ENCODE data around the gene SUSD4. TPM values are rescaled to one million over a fixed set of nuclear protein-coding genes. Genes with fewer than 3 reads are reported as not detected.

Gene SUSD4
- total and polyA plus RNA-seq, 2 of the 4 experiments (the other 2 are of a cell fraction), result 1.8 to 2.7 TPM

GRCh38 chr1:223204424-223204823 is 159.6 kb downstream of the SUSD4 start:
- no peak overlapping the region for H3K18ac ChIP-seq (ENCODE audit: low read depth, low read length)
- no peak overlapping the region for H3K4me2 ChIP-seq (ENCODE audit: low read depth, low read length)
- H4K8ac ChIP-seq (ENCODE audit: low read depth in 2 of 2, low read length in 2 of 2), result no peak overlapping the region
- H3K27ac ChIP-seq (ENCODE audit: insufficient read depth, low read length), result no peak overlapping the region
- no peak overlapping the region for H3K23ac ChIP-seq (ENCODE audit: low read depth, low read length)
- dilution Hi-C loops (cut with HindIII; ENCODE audit: low sequenced_read_pairs, unreplicated experiment) (no loop called here), in situ Hi-C loops (cut with MboI; ENCODE audit: low sequenced_read_pairs) (no loop called here), intact Hi-C loops (cut with micrococcal nuclease) (no loop called here)
- H3K27me3 ChIP-seq (ENCODE audit: control insufficient read depth, insufficient read depth, low read length), result no peaks in the 10 kb centered on the region; the same call in 1 of the 2 replicates
- BruUV-seq (replicated peaks), result no TSS peak
- no peaks in the 10 kb centered on the region for H3K79me1 ChIP-seq (ENCODE audit: low read depth in 1 of 2, low read length in 2 of 2)
- H2BK15ac ChIP-seq (ENCODE audit: low read depth, low read length), result no peak overlapping the region
- H4K20me1 ChIP-seq (ENCODE audit: insufficient read depth, low read length), result no peaks in the 10 kb centered on the region
- no peak overlapping the region for H2BK120ac ChIP-seq (ENCODE audit: low read depth, low read length)
- no peak overlapping the region for H3K9ac ChIP-seq (ENCODE audit: low read depth, low read length)
- no peaks in the 10 kb centered on the region for H3K9me3 ChIP-seq (ENCODE audit: control insufficient read depth, insufficient read depth, low read length)
- H3K36me3 ChIP-seq (ENCODE audit: control insufficient read depth, insufficient read depth, low read length), result no peaks in the 10 kb centered on the region
- TF ChIP-seq POLR2A (IDR thresholded peaks at IDR 0.05; ENCODE audit: low read depth, low read length) (no peak), CHD1 (IDR thresholded peaks at IDR 0.05; ENCODE audit: low read depth, low read length) (no peak), MAFK (IDR thresholded peaks at IDR 0.05; ENCODE audit: low read depth, low read length) (no peak), RAD21 (IDR thresholded peaks at IDR 0.05; ENCODE audit: low read length) (no peak), RCOR1 (IDR thresholded peaks at IDR 0.05; ENCODE audit: insufficient replicate concordance, low read length) (no peak), CEBPB (IDR thresholded peaks at IDR 0.05; ENCODE audit: low read depth, low read length) (no peak), BHLHE40 (IDR thresholded peaks at IDR 0.05; ENCODE audit: low read depth, low read length) (no peak), RFX5 (IDR thresholded peaks at IDR 0.05; ENCODE audit: low read depth, low read length) (no peak), CTCF (conservative IDR thresholded peaks at IDR 0.05; ENCODE audit: low read depth, low read length) (no peak)
- no peak overlapping the region for H3K56ac ChIP-seq (ENCODE audit: extremely low read depth, insufficient read depth, low read length)
- no peak overlapping the region for H3K4ac ChIP-seq (ENCODE audit: low read depth, low read length)
- H3K14ac ChIP-seq (replicated peaks; ENCODE audit: low read depth, low read length), result no peak overlapping the region
- H2AK9ac ChIP-seq (replicated peaks; ENCODE audit: low read depth, low read length, poor library complexity), result no peak overlapping the region
- no peak overlapping the region for H3K4me3 ChIP-seq (ENCODE audit: insufficient read depth, low read depth, low read length)
- H2AK5ac ChIP-seq (ENCODE audit: low read depth, low read length), result no peak overlapping the region
- POLR2A ChIA-PET (ENCODE audit: unreplicated experiment), result no interaction called here
- no peaks in the 10 kb centered on the region for H3K4me1 ChIP-seq (ENCODE audit: control insufficient read depth, insufficient read depth, low read length)
- no peaks in the 10 kb centered on the region for H3K9me1 ChIP-seq (ENCODE audit: insufficient read depth, low read length)
- no peak overlapping the region for H4K91ac ChIP-seq (ENCODE audit: insufficient read depth, low read depth, low read length)
- H2AFZ ChIP-seq (replicated peaks; ENCODE audit: low read length, poor library complexity), result no peak overlapping the region
- CTCF ChIA-PET, result no interaction called here
- DNase-seq (no peak), ATAC-seq (ENCODE audit: low read depth) (no peak)
- no peak overlapping the region for H2BK5ac ChIP-seq (ENCODE audit: low read depth, low read length, poor library complexity, severe bottlenecking)
- WGBS, 2 experiments (ENCODE audit: extremely low coverage in 2 of 2, insufficient read length in 1 of 2), result 40% methylated on average over 1 of the region's 4 CpGs; no CpG with 5 or more reads in 1 of the 2 experiments
- no peak overlapping the region for H4K5ac ChIP-seq (ENCODE audit: low read depth, low read length)
- no peak overlapping the region for H2BK20ac ChIP-seq (ENCODE audit: low read depth, low read length)
